ENCODE measurements around the gene SRRT.
A peak's percentile ranks its signal among the peaks of the same experiment; 100 is the strongest.
"Not testable (repeated sequence)": the region's sequence is repeated elsewhere in the genome, so short reads cannot be mapped to it uniquely, and the experiment has no call there.

SRRT gene

DNA sequence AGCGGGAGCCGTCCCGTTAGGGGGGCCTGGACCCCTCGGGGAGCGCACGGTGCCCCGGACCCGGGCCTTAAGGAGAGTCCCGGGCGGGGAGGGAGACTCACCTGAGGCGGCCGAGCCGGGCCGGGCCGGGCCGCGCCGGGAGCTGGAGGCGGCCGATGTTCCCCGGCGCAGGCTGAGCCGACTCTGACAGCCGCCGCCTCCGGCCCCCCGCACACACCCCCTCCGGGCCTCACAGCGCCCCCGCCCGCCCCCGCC is 20.7 kb downstream of the SRRT start, which contains the start of gene ACHE:
Gene ACHE (minus strand): TSS at position 188 of the 255 bp plus-strand sequence. CDS start 1,656 bp downstream, outside the sequence.
- no peak for DNase-seq

DNA sequence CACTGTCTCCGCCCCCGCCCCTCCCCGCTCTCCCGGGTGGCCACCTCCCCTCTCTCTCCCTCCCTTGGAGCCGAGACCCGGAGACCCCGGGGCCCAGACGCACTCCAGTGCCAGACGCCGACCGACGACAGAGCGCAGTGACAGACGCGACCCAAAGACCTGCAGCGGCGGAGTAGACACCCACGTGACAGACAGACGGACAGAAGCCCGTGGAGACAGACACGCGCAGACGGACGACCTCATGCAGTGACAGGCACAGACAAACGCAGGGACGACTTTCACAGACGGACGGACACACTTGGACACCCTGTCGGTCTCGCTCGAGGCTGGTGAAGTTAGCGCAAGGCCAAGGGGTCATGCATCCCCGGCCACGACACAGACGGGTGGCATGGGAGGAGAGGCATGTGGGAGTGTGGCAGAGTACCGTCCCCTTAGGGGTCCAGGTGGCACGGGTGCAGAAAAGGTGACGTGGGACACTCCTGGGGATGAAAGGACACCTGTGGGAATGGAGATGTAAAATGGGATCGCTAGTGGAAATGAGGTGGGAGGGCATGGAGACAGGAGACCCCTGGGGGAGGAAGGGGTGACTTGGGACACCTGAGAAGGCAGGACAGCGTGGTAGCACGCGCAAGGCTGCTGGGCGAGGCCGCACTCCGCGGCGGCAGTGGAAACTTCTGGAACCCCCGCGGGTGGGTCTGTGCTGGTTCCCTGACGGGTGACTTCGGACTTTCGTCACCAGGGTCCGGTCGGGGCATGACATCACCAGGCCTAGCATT is 21.2 kb downstream of the SRRT start:
- DNase-seq, result no peak

DNA sequence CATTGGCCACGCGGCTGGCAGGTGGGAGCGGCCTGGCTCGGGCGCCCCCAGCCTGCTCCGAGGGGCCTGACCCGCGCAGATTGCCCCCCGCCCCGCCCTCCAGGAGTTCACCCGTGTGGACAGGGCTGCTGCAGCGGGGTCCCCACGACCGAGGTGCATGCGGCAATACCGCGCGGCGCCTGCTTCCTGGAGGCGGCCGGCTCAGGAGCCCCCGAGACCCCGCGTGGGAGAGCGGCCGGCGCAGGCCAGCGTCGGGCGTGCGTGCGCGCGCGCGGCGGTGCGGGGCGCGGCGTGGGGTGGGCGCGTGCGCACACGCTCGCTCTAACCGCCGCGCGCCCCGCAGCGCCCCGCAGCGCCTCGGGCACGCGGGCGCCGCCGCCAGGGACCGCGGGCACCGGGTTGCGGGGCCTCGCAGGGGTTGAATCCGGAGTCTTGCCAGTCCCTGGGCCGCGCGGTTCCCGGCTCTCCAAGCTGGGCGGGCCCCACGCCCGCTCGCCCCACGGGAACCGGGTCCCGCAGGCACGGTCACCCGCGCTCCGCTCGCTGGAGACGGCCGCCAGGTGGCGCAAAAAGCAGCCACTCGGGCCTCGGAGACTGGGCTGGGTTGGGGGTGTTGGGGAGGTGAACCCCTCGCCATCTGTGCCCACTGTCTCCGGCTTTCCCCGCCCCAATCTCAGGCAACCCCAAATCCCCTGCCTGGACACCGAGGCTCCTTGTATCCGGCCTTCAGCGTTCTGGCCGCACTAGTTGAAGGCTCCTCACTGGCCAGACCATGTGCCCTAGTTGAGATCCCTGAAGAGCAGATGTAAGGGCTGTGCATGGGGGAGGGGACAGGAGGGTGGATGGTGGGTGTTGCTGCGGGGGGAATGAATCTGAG is 22.1 kb downstream of the SRRT start:
- DNase-seq, result peak; percentile 57

DNA sequence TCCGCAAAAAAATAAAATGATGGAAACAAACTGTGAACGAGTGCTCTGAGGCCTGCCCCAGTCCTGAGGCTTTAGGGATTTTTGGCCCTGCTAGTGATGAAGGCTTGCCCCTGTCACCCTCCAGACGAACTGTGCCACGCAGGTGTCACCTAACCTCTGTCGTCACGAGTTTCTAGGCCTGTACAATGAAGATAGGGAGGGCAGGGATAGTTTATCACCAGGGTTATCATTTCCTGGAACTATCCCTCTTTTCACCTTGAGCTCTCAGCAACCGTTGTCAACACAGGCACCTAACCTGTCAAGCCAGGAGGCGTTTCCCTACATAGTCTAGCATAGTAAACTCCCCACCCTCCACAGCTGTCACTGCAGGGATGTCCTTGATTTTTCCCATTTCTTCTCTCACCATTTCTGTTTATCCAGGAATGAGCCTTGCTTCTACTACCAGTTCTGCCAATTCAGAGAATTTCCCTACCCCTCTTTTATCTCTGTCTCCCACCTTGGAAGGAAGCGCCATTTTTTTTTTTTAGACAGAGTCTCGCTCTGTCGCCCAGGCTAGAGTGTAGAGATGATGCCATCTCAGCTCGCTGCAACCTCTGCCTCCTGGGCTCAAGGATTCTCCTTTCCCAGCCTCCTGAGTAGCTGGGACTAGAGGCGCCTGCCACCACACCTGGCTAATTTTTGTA is 23.0 kb downstream of the SRRT start:
- DNase-seq, result no peak

DNA sequence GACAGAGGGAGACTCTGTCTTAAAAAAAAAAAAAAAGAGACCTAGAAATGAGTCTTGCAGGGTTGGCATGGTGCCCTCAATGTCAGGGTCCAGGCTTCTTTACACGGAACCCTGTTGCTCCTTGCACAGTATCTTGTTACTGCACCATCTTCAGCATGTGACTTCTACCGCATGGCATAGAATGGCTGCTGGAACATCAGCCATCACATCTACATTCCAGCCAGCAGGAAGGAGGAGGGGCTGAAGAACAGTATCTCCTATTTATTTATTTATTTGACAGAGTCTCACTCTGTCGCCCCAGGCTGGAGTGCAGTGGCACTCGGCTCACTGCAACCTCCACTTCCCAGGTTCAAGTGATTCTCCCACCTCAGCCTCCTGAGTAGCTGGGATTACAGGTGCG is 24.5 kb downstream of the SRRT start:
- no peak for DNase-seq

DNA sequence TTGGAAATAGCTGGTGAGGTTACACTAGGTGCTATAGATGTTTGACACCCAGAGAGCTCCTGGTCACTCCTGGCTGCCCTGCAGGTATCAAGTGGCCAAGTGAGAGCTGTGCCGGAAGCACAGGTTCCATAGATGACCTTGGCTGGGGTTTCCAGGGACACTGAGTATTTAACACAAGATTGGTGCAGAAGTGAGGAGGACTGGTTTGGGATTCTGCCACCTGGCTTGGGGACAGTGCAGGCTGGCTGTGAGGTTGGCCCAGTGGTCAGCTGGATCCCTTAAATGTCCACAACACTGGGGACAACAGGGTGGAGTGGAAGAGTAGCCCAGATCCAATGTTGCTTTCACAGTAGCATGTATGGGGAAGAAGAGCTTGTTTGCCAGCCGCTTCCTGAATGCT is 26.1 kb downstream of the SRRT start:
- DNase-seq, result no peak

DNA sequence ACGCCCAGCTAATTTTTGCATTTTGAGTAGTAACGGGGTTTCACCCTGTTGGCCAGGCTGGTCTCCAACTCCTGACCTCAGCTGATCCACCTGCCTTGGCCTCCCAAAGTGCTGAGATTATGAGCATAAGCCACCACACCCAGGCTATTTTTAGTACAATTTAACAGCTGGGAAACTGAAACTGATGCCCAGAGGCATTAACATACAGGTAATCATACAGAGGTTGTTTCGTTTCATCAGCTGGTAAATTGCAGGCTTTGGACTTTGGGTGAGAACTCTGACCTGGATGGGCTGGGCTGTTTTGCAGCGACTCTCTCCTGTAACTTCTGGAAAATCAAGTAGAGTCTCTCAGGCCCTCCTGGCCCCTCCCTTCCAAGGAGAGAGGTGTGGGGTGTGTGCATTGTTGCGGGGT is 27.0 kb downstream of the SRRT start:
- DNase-seq, result no peak

DNA sequence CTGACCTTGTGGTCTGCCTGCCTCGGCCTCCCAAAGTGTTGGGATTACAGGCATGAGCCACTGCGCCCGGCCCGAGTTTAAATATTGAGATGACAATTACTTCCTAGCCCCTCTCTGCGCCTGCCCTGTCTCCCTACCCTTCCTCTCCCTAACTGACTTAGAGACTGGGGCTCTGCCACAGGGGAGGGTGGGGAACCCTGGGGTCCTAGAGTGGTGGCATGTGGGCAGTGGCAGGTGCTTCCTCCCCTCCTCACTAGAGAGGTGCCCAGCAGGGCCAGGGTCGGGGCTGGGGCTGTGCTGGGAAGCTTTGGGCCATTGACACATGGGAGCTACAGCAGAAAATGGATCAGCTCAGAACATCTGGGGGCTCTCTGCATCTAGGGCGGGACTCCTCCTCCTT is 27.7 kb downstream of the SRRT start:
- no peak for DNase-seq

DNA sequence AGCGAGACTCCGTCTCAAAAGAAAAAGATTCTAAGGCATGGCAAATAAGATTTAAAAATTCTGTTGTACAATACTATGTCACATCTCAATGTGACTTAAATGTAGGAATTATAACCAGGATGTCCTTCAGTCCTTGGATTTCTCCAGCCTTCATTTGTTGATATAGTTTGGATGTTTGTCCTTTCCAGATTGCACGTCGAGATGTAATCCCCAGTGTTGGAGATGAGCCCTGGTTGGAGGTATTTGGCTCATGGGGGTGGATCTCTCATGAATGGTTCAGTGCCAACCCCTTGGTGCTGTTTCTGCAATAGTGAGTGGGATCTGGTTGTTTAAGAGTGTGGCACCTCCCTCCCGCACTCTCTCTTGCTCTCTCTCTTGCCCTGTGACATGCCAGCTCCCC is 33.6 kb downstream of the SRRT start:
- DNase-seq, result no peak

DNA sequence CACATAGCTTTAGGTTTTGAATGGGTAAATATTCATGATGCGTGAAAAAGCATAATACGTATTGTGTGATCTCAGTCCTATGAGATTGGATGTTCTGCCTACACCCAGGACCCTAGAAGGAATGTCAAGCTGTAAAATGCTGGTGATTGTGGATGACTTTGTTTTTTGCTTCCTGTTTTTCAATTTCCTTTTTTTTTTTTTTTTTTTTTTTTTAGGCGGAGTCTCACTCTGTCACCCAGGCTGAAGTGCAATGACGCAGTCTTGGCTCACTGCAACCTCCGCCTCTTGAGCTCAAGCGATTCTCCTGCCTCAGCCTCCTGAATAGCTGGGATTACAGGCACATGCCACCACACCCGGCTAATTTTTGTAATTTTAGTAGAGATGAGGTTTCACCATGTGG is 35.5 kb downstream of the SRRT start:
- DNase-seq, result not testable (repeated sequence)

DNA sequence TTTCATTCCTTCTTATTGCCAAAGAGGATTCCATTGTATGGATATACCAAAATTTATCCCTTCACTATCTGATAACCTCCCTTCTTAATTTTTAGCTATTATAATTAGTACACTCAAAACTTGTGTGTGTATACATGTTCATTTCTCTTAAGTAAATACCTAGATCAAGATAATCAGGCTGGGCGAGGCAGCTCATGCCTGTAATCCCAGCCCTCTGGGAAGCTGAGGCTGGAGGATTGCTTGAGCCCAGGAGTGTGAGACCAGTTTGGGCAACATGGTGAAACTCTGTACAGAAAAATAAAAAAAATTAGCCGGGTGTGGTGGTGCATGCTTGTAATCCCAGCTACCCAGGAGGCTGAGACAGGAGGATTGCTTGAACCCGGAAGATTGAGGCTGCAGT is 36.6 kb downstream of the SRRT start:
- DNase-seq, result no peak

DNA sequence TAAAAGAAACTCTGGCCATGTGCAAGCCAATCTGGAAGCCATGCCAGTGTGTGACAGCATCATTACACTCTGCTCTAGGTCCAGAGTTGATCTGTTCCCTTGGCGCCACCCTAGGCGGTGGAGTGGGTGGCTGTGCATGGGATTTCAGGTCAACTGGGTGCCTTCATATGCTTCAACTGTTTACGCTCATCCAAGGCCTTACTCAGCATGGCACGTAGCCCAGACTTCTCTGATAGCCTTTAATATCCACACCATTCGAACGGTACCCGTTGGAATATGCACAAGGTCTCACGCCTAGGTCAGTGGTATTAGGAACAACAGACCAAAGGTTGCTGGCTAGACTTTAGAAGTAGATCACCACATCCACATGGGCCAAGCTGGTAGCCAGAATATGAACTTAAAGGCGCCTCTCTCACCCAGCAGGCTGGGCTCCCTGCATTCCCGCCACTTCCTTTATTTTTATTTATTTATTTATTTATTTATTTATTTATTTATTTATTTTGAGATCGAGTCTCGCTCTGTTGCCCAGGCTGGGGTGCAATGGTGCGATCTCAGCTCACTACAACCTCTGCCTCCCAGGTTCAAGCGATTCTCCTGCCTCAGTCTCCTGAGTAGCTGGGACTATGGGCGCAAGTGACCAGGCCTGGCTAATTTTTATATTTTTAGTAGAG is 39.4 kb downstream of the SRRT start:
- DNase-seq, result no peak

DNA sequence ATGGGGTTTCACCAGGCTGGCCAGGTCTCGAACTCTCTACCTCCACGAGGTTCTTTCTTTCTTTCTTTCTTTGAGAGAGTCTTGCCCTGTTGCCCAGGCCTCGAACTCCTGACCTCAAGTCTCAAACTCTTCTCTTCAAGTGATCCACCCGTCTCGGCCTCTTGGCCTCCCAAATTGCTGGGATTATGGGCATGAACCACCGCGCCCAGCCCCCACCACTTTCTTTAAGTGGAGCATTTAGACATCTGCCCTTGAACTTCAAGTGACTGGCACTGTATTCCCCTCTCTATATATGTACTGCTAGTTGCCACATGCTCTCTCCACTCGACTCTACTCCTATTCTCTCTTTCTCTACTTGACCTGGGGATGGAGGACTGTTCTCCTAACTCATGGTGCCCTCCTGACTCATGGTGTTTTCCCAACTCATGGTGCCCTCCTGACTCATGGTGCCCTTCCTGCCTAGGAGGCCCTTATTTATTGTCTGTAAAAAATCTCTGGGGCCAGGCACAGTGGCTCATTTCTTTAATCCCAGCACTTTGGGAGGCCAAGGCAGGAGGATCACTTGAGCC is 40.1 kb downstream of the SRRT start:
- DNase-seq, result no peak

DNA sequence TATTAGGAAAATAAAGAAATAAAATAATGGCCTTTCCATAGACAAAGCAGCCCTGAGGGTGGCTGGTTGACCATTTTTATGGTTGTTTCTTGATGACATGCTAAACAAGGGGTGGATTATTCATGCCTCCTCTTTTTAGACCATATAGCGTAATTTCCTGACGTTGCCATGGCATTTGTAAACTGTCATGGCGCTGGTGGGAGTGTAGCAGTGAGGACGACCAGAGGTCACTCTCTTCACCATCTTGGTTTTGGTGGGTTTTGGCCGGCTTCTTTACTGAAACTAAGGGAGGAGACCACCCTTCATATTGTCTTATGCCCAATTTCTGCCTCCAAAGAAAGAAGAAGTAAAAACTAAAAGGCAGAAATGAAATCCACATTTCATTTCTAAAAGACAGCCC is 44.4 kb downstream of the SRRT start:
- not testable (repeated sequence) for DNase-seq

DNA sequence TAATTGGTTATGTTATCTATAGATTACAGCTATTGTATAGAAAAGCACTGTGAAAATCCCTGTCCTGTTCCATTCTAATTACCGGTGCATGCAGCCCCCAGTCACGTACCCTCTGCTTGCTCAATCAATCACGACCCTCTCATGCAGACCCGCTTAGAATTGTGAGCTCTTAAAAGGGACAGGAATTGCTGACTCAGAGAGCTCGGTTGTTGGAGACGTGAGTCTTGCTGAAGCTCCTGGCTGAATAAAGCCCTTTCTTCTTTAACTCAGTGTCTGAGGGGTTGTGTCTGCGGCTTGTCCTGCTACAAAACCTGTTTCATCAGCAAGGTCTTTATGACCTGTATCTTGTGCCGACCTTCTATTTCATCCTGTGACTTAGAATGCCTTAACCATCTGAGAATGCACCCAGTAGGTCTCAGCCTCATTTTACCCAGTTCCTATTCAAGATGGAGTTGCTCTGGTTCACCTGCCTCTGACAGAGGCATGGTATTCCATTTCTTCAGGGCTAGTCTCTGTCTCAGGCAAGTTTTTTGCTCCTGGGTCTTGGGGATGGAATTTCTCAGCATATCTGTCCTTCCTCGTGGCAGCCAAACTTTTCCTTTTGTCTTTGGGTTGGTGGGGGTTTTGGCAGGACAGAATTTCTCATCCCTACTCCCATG is 45.0 kb downstream of the SRRT start:
- DNase-seq, result not testable (repeated sequence)

DNA sequence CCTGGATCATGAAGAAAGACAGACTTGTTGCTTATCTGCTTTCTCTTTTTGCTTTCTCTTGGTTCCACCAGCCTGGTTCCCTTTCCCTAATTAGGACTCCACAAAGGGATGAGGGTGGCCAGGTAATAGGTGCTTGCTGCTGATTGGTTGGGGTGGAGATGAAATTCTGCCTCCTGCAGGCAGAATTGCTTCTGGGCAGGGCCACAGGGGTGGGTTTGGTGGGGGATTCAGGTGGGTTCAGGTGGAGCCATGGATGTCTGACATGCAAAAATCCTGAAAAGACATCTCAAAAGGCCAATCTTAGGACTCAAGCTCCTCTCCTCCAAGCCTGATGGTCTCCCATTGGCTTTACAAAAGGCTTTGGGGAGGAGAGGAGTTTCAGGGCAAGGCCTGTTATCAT is 46.1 kb downstream of the SRRT start:
- no peak for DNase-seq

DNA sequence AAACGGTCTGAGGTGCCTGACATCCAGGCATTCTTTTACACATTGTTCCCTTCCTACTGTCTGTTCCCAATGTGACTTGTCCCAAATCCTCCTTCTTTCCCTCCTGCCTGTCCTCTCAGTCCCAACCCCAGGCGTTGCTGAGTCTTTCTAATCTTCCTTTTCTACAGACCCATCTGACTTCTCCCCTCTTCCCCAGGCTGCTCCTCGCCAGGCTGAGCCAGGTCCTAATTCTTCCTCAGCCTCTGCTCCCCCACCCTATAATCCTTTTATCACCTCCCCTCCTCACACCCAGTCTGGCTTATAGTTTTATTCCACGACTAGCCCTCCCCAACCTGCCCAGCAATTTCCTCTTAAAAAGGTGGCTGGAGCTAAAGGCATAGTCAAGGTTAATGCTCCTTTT is 48.7 kb downstream of the SRRT start:
- not testable (repeated sequence) for DNase-seq

DNA sequence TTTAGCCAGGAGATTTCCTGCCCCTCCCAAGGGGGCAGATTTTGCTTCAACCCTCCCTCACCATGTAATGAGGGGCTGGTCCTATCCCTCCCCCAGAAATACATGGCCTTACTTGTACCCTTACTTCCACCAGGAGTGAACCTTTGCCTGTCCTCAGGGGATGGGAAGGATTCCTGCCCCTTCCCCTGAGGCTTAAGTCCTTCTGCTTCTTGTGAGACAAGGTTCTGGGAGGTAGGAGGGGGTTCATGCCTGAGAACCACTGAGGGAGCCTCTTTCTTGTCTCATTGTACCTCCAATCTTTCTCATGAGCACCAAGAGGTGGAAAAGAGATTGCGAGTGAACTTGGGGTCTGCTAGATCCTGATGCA is 54.9 kb downstream of the SRRT start:
- no peak for DNase-seq

DNA sequence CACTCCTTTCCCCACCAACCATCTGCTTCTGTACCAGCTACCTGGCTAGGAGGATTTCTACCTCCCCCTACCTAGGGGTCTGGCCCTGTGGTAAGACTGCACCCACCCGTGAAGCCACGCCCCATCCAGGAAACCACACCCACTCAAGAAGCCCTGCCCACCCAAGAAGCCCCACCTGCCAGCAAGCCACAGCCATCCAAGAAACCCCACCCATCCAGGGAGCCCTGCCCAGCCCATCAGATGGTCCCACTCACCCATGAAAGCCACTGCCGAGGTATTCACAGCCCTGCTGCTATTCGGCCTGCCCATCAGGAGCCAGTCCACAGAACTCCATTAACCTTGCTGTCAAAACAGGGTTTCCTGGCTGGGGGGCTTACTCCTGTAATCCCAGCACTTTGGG is 58.8 kb downstream of the SRRT start:
- no peak for DNase-seq

DNA sequence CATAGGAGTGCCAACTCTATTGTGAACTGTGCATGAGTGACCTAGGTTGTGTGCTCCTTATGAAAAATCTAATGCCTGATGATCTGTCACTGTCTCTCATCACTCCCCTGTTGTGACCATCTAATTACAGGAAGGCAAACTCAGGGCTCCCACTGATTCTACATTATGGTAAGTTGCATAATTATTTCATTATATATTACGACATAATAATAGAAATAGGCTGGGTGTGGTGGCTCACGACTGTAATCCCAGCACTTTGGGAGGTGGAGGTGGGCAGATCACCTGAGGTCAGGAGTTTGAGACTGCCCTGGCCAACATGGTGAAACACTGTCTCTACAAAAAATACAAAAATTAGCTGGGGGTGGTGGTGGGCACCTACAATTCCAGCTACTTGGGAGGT is 60.5 kb downstream of the SRRT start:
- not testable (repeated sequence) for DNase-seq

DNA sequence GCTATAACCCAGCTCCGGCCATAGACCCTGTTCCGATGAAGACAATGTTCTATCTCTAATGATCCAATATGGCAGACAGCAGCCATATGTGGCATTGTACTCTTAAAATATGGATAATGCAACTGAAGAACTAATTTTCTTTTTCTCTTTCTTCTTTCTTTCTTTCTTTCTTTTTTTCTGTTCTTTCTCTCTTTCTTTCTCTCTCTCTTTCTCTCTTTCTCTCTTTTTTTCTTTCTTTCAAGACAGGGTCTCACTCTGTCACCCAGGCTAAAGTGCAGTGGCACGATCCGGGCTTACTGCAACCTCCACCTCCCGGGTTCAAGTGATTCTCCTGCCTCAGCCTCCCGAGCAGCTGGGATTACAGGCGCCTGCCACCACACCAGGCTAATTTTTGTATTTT is 61.3 kb downstream of the SRRT start:
- DNase-seq, result not testable (repeated sequence)

Measured in activated CD4-positive, alpha-beta T cell treated with anti-CD3 and anti-CD28 coated beads, Interleukin-2, amount 50 U/mL, for 1 hour (primary cell).